Measurements from ENCODE around the gene LRBA. TPM values are rescaled to one million over a fixed set of nuclear protein-coding genes. Genes with fewer than 3 reads are reported as not detected.
A peak's percentile ranks its signal among the peaks of the same experiment; 100 is the strongest.

LRBA gene
- total and polyA plus RNA-seq, 2 of the 4 experiments (the other 2 are of a cell fraction) = 10.2 to 51.6 TPM

- TF ChIP-seq MXI1 (IDR thresholded peaks at IDR 0.05; ENCODE audit: borderline replicate concordance, low read depth, low read length) (no peak), MAFK (IDR thresholded peaks at IDR 0.05; ENCODE audit: low read depth, low read length) (0 out of 2 replicates have a peak, but pooled peaks have one; percentile 20)
- Histone ChIP-seq H3K14ac (replicated peaks; ENCODE audit: low read depth, low read length) (no peak overlapping the region), H2BK120ac (ENCODE audit: low read depth, low read length) (no peak overlapping the region), H2AFZ (replicated peaks; ENCODE audit: low read length, poor library complexity) (no peak overlapping the region), H3K4me3 (ENCODE audit: insufficient read depth, low read depth, low read length) (peak overlapping the region; percentile 50; the same call in 1 of the 2 replicates), H3K36me3 (ENCODE audit: control insufficient read depth, insufficient read depth, low read length) (no peaks in the 10 kb centered on the region), H4K8ac (ENCODE audit: low read depth in 2 of 2, low read length in 2 of 2) (no peak overlapping the region), H3K79me1 (ENCODE audit: low read depth in 1 of 2, low read length in 2 of 2) (peaks cover 0 to 9% of the 10 kb centered on the region in 2 experiments; a peak in 1 of 4 replicates), H3K56ac (ENCODE audit: extremely low read depth, insufficient read depth, low read length) (no peak overlapping the region), H4K5ac (ENCODE audit: low read depth, low read length) (no peak overlapping the region), H4K91ac (ENCODE audit: insufficient read depth, low read depth, low read length) (no peak overlapping the region), H3K9me1 (ENCODE audit: insufficient read depth, low read length) (no peaks in the 10 kb centered on the region), H2AK9ac (replicated peaks; ENCODE audit: low read depth, low read length, poor library complexity) (no peak overlapping the region), H3K9me3 (ENCODE audit: control insufficient read depth, insufficient read depth, low read length) (no peaks in the 10 kb centered on the region), H3K4ac (ENCODE audit: low read depth, low read length) (no peak overlapping the region), H2BK5ac (ENCODE audit: low read depth, low read length, poor library complexity, severe bottlenecking) (no peak overlapping the region), H3K23ac (ENCODE audit: low read depth, low read length) (no peak overlapping the region), H3K9ac (ENCODE audit: low read depth, low read length) (no peak overlapping the region), H3K27ac (ENCODE audit: insufficient read depth, low read length) (no peak overlapping the region), H4K20me1 (ENCODE audit: insufficient read depth, low read length) (no peaks in the 10 kb centered on the region), H2AK5ac (ENCODE audit: low read depth, low read length) (no peak overlapping the region), H3K27me3 (ENCODE audit: control insufficient read depth, insufficient read depth, low read length) (no peaks in the 10 kb centered on the region), H2BK20ac (ENCODE audit: low read depth, low read length) (no peak overlapping the region), H3K4me1 (ENCODE audit: control insufficient read depth, insufficient read depth, low read length) (no peaks in the 10 kb centered on the region), H3K4me2 (ENCODE audit: low read depth, low read length) (no peak overlapping the region; the same call in 1 of the 2 replicates), H3K18ac (ENCODE audit: low read depth, low read length) (no peak overlapping the region), H2BK15ac (ENCODE audit: low read depth, low read length) (no peak overlapping the region)
- ChIA-PET POLR2A (ENCODE audit: unreplicated experiment) (no interaction called here), CTCF (no interaction called here)
- intact Hi-C loops (cut with micrococcal nuclease) (no loop called here), in situ Hi-C loops (cut with MboI; ENCODE audit: low sequenced_read_pairs) (loop anchor here (5.0 to 10.0 kb wide), 2 partner anchors 289 to 581 kb away; no protein-coding TSS in a partner anchor), dilution Hi-C loops (cut with HindIII; ENCODE audit: low sequenced_read_pairs, unreplicated experiment) (no loop called here)
- ATAC-seq (ENCODE audit: low read depth) (no peak), DNase-seq (no peak)
- no TSS peak for BruUV-seq (replicated peaks)
Observed at GRCh38 chr4:150586162-150586810, 428.8 kb downstream of the LRBA start.
